ENCODE measurements around the gene USB1.

DNA sequence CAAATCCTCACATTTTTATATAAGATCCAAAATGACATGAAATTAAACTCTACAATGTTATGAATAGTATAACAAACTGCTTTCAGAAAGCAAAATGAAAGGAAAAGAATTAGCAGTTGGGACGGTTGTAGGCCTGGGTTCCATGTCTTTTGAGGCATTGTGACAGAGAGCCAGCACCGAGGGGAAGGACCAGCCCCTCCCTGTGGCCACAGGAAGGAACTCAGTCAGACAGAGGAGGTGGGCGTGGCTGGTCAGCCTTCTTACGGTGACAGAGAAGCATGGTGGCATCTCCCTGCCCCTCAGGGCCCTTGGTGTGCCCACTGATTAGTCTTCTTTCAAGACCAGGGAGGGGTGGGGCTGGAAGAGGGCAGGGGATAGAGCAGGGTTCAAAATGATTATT lies 6.4 kb upstream of the USB1 start:
- TF ChIP-seq EZH2 (IDR thresholded peaks at IDR 0.05; ENCODE audit: insufficient read depth, poor library complexity, severe bottlenecking) (no peak), EZH2phosphoT487 (IDR thresholded peaks at IDR 0.05; ENCODE audit: insufficient read depth, low read depth) (no peak)
